AG09309 (cell line): Measurements from ENCODE around the gene BTBD7.

Experiments used
- DNase-seq: peaks from one replicate; pipeline ENCODE4 v3.0.0-alpha.2; 2010; ENCODE audit warnings: low read depth
- H3K4me3 ChIP-seq: 2 replicates; pipeline ENCODE4 v1.5.1; 2011; ENCODE audit warnings: mild to moderate bottlenecking, low read depth, low read length, moderate library complexity; ENCODE audit not compliant: control insufficient read depth
- CTCF ChIP-seq: IDR thresholded peaks from 2 replicates; pipeline ENCODE4 v1.5.1; 2011; ENCODE audit warnings: mild to moderate bottlenecking, low read depth, low read length, inconsistent platforms; ENCODE audit not compliant: insufficient read depth, control insufficient read depth; ENCODE audit errors: missing control alignments

The BTBD7 gene

DNA sequence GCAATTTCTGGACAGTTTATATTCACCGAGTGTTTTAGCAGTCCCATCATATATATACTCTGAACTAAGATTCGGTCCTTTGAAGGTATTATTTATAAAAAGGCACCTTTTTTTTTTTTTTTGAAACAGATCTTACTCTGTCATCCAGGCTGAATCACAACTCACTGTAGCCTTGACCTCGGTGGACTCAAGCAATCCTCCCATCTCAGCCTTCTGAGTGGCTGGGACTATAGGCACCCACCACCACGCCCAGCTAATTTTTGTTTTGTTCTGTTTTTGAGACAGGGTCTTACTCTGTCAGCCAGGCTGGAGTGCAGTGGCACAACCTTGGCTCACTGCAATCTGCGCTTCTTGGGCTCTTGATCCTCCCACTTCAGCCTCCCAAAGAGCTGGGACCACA, 52.1 kb downstream of the BTBD7 start:
- no peak overlapping the region for H3K4me3 ChIP-seq
- DNase-seq, result no peak
- TF ChIP-seq CTCF, result no peak

DNA sequence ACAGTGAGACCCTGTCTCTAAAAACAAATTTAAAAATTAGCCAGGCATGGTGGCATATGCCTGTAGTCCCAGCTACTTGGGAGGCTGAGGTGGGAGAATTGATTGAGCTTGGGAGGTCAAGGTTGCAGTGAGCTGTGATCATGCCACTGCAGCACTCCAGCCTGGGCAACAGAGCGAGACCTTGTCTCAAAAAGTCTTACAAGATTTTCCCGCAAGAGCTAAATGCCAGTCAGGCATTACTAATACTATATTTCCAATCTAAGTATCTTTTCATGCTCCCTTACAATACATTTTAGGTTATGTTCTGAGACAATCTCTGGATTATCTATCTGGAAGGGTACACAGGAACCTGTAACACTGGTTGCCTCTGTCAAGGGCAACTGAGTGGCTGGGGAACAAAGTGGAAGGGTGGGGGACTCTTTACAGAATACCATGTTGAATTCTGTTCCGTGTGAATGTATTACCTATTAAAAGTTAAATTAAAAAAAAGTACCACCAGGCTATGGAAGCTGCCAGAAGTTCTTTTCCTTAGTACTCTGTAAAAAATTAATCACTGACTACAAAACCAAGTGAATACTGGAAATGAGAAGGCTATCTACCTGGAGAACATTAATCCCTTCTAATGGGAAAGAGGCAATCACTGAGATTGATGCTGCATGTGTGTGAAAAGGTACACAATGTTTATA, 56.7 kb downstream of the BTBD7 start:
- TF ChIP-seq CTCF, result no peak
- DNase-seq, result no peak
- no peak overlapping the region for H3K4me3 ChIP-seq

- DNase-seq, result no peak
- no peak for TF ChIP-seq CTCF
- H3K4me3 ChIP-seq, result no peak overlapping the region
Observed at GRCh38 chr14:93274055-93274806, 58.6 kb downstream of the BTBD7 start.

DNA sequence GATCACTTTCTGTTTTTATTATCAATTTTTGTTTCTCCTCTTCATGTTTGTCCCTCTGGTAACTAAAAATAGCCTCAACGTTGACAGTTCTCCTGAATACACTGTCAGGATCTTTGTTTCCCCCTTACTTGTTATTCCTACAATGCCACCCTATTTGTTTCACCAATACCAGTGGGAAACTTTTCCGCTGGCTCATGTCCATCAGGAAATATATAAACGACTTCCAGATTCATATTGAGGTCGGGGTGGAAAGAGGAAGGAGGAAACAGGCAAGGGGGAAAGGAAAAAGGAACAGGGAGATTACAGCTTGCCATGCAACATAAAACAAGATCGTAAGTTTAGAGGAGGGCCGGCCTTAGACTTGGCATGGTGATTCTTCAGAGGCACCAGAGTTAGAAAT, 61.7 kb downstream of the BTBD7 start:
- DNase-seq, result no peak
- H3K4me3 ChIP-seq, result no peak overlapping the region
- no peak for TF ChIP-seq CTCF

DNA sequence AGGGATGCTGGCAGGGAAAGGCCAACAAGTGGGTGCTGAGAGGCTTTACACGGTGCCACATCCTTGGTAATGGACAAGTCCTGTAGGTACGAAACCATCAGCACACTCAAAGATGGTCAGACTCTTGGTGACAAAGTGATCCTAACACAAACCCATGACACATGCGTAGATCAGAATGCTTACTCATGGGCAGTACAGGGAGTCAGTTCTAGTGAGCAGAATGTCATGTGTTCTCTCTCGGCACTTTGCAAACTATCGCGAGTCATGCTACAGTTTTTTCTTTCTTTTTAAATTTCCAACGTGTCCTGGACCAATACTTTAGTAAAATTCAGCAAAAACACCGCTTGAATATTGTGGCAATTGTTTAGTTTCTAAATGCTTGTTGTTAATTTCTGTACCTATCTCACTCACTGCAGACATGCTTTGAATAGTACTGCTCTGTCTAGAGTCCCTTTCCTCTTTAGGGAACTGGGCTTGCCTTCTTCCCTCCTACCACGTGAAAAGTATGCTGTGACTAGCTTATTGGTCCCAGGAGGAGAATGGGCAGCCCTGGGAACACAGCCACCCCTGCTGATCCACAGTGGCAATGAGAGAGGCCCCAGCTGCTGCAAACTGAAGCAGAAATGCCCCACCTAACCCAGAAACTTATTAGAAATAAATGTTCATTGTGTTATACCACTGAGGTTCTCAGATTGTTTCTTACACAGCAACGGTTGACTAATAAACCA, 63.3 kb downstream of the BTBD7 start:
- DNase-seq, result no peak
- no peak overlapping the region for H3K4me3 ChIP-seq
- no peak for TF ChIP-seq CTCF

- no peak for TF ChIP-seq CTCF
- H3K4me3 ChIP-seq, result no peak overlapping the region
- DNase-seq, result no peak
Observed at GRCh38 chr14:93268406-93268805, 64.4 kb downstream of the BTBD7 start.
